Measurements from ENCODE around the gene CADPS.
"Not testable (repeated sequence)": the region's sequence is repeated elsewhere in the genome, so short reads cannot be mapped to it uniquely, and the experiment has no call there.

CADPS gene

GRCh38 chr3:62592408-62592807, 282.8 kb downstream of the CADPS start:
- no peak for DNase-seq (ENCODE audit: low read depth)

GRCh38 chr3:62589078-62589477, 286.1 kb downstream of the CADPS start:
- no peak for DNase-seq (ENCODE audit: low read depth)

GRCh38 chr3:62587579-62588031, 287.6 kb downstream of the CADPS start:
- DNase-seq (ENCODE audit: low read depth): peak; percentile 91

- no peak for DNase-seq (ENCODE audit: low read depth)
Observed at GRCh38 chr3:62587169-62587568, 288.0 kb downstream of the CADPS start.

- DNase-seq (ENCODE audit: low read depth): no peak
Observed at GRCh38 chr3:62586356-62586755, 288.9 kb downstream of the CADPS start.

- no peak for DNase-seq (ENCODE audit: low read depth)
Observed at GRCh38 chr3:62585861-62586260, 289.4 kb downstream of the CADPS start.

- no peak for DNase-seq (ENCODE audit: low read depth)
Observed at GRCh38 chr3:62584636-62585035, 290.6 kb downstream of the CADPS start.

GRCh38 chr3:62582495-62583172, 292.6 kb downstream of the CADPS start:
- DNase-seq (ENCODE audit: low read depth): no peak

GRCh38 chr3:62580485-62580884, 294.7 kb downstream of the CADPS start:
- not testable (repeated sequence) for DNase-seq (ENCODE audit: low read depth)

GRCh38 chr3:62577153-62577552, 298.1 kb downstream of the CADPS start:
- no peak for DNase-seq (ENCODE audit: low read depth)

GRCh38 chr3:62574266-62574898, 300.8 kb downstream of the CADPS start:
- no peak for DNase-seq (ENCODE audit: low read depth)

- DNase-seq (ENCODE audit: low read depth): no peak
Observed at GRCh38 chr3:62571916-62572315, 303.3 kb downstream of the CADPS start.

- DNase-seq (ENCODE audit: low read depth): no peak
Observed at GRCh38 chr3:62570888-62571287, 304.3 kb downstream of the CADPS start.

GRCh38 chr3:62569609-62570008, 305.6 kb downstream of the CADPS start:
- no peak for DNase-seq (ENCODE audit: low read depth)

GRCh38 chr3:62567097-62568021, 307.9 kb downstream of the CADPS start:
- DNase-seq (ENCODE audit: low read depth): no peak

- DNase-seq (ENCODE audit: low read depth): no peak
Observed at GRCh38 chr3:62566022-62566557, 309.1 kb downstream of the CADPS start.

- DNase-seq (ENCODE audit: low read depth): no peak
Observed at GRCh38 chr3:62562596-62562995, 312.6 kb downstream of the CADPS start.

GRCh38 chr3:62562017-62562416, 313.2 kb downstream of the CADPS start:
- DNase-seq (ENCODE audit: low read depth): peak; percentile 79

GRCh38 chr3:62559831-62560445, 315.3 kb downstream of the CADPS start:
- DNase-seq (ENCODE audit: low read depth): no peak

GRCh38 chr3:62558549-62559112, 316.6 kb downstream of the CADPS start:
- no peak for DNase-seq (ENCODE audit: low read depth)

GRCh38 chr3:62557983-62558382, 317.2 kb downstream of the CADPS start:
- DNase-seq (ENCODE audit: low read depth): no peak

- DNase-seq (ENCODE audit: low read depth): no peak
Observed at GRCh38 chr3:62557450-62557849, 317.8 kb downstream of the CADPS start.

Data from HS-27A (cell line).